Activated CD4-positive, alpha-beta T cell treated with anti-CD3 and anti-CD28 coated beads, Interleukin-2, amount 10 ng/mL, durations not matched to agents 7 days and 5 days (primary cell): ENCODE measurements around the gene DENND1A. TPM values are rescaled to one million over a fixed set of nuclear protein-coding genes. Genes with fewer than 3 reads are reported as not detected.

Source experiments
- CTCF ChIA-PET: fragments of 350-600 bp; sonication (Branson Sonifier 250); formaldehyde crosslinking; loops from one replicate; lab custom pipeline; 2021; ENCODE audit warnings: antibody characterized with exemption; lab: Charles Lee
- POLR2A ChIA-PET: fragments of 350-600 bp; sonication (Branson Sonifier 250); formaldehyde crosslinking; loops from one replicate; lab custom pipeline; 2021; ENCODE audit warnings: antibody characterized with exemption; lab: Charles Lee
- DNase-seq: peaks from one replicate; pipeline ENCODE4 v3.0.0-alpha.2; 2020
- H3K27ac Mint-ChIP-seq: one replicate; pipeline ENCODE4 v1.8.0; 2021; ENCODE audit warnings: mild to moderate bottlenecking, moderate library complexity, mixed read lengths
- H3K27me3 Mint-ChIP-seq: one replicate; pipeline ENCODE4 v1.8.0; 2021; ENCODE audit warnings: mixed read lengths
- H3K36me3 Mint-ChIP-seq: one replicate; pipeline ENCODE4 v1.8.0; 2021; ENCODE audit warnings: low read depth, mixed read lengths
- H3K4me1 Mint-ChIP-seq: one replicate; pipeline ENCODE4 v1.8.0; 2021; ENCODE audit warnings: mixed read lengths
- H3K4me3 Mint-ChIP-seq: one replicate; pipeline ENCODE4 v1.8.0; 2021; ENCODE audit warnings: mild to moderate bottlenecking, moderate library complexity, mixed read lengths
- H3K9me3 Mint-ChIP-seq: one replicate; pipeline ENCODE4 v1.8.0; 2021; ENCODE audit warnings: mixed read lengths
- total RNA-seq, 2 experiments: library from RNA; stranded (reverse); gene quantifications; one replicate each; pipeline ENCODE4 v1.2.3, GENCODE V29; 2021

Gene DENND1A
- total RNA-seq, 2 experiments from 2014 or later: 15.5 to 21.2 TPM

- Mint-ChIP-seq H3K4me1 (no peaks in the 10 kb centered on the region), H3K36me3 (no peaks in the 10 kb centered on the region), H3K9me3 (no peaks in the 10 kb centered on the region), H3K27ac (no peak overlapping the region), H3K27me3 (no peaks in the 10 kb centered on the region), H3K4me3 (no peak overlapping the region)
- DNase-seq: no peak
- ChIA-PET CTCF (no interaction called here), POLR2A (no interaction called here)
These were observed 434.2 kb downstream of the DENND1A start for GRCh38 chr9:123495731-123496130.

DNA sequence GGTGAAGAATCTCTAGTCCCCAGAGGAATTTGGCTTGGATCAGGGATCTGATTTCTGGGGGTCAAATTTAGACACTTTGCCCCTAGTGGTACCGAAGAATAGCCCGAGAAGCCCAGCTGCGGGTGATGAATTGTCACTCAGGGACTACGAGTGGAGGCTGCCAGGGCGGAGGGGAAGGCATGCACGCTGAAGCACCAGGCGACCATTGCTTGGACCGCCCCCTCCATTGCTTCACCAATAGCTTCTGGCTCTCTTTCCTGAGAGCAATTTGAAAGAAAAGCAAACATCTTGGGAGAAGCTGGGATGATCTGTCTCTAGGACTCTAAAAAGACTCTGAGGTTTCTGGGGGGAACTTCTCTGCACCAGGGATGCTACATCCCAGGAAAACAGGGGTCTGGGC is 436.3 kb downstream of the DENND1A start:
- Mint-ChIP-seq H3K27ac (no peak overlapping the region), H3K4me1 (no peaks in the 10 kb centered on the region), H3K36me3 (no peaks in the 10 kb centered on the region), H3K27me3 (no peaks in the 10 kb centered on the region), H3K4me3 (no peak overlapping the region), H3K9me3 (no peaks in the 10 kb centered on the region)
- CTCF ChIA-PET: no interaction called here
- DNase-seq: no peak
- POLR2A ChIA-PET: no interaction called here

- Mint-ChIP-seq H3K36me3 (no peaks in the 10 kb centered on the region), H3K27me3 (no peaks in the 10 kb centered on the region), H3K4me1 (no peaks in the 10 kb centered on the region), H3K4me3 (no peak overlapping the region), H3K27ac (no peak overlapping the region), H3K9me3 (no peaks in the 10 kb centered on the region)
- ChIA-PET CTCF (no interaction called here), POLR2A (no interaction called here)
- DNase-seq: no peak
These were observed 439.2 kb downstream of the DENND1A start for GRCh38 chr9:123490688-123491087.

DNA sequence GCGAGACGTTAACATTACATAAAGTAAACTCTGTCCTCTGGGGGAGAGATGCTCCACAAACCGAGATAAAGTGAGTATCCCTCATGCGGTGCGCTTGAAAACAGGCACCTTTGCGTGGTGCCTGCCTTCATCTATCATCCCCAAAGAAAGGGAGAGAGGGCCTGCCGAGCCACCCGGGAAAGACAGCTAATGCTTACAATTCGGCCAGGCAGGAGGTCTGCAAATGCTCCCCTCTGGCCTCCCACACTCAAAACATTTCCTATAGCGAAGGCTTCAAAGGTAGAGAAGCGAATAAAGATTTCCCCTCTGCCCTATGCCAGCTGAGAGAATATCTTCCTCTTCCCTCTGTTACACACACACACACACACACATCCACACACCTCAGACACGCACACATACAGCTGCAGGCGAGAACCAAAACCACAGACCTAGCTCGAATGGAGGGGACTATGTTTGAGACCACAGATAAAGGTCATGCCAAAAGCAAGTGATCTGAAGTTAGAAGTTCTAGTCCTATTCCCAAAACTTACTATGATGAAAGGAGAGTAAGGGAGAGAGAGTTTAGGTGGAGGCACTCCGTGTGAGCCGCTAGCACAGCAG is 441.1 kb downstream of the DENND1A start:
- Mint-ChIP-seq H3K27me3 (no peaks in the 10 kb centered on the region), H3K4me1 (no peaks in the 10 kb centered on the region), H3K4me3 (no peak overlapping the region), H3K27ac (no peak overlapping the region), H3K9me3 (no peaks in the 10 kb centered on the region), H3K36me3 (no peaks in the 10 kb centered on the region)
- POLR2A ChIA-PET: no interaction called here
- CTCF ChIA-PET: interaction anchor here (0.9 kb wide), 1 partner anchor 40 kb away, joined by 3 read pairs; no protein-coding TSS in a partner anchor
- no peak for DNase-seq

- Mint-ChIP-seq H3K27ac (no peak overlapping the region), H3K4me3 (no peak overlapping the region), H3K27me3 (no peaks in the 10 kb centered on the region), H3K4me1 (no peaks in the 10 kb centered on the region), H3K36me3 (no peaks in the 10 kb centered on the region), H3K9me3 (no peaks in the 10 kb centered on the region)
- ChIA-PET CTCF (interaction anchor here (0.6 kb wide), 1 partner anchor 986 kb away, joined by 4 read pairs; no protein-coding TSS in a partner anchor), POLR2A (no interaction called here)
- no peak for DNase-seq
These were observed 441.9 kb downstream of the DENND1A start for GRCh38 chr9:123487944-123488548.

GRCh38 chr9:123486431-123486830 is 443.5 kb downstream of the DENND1A start:
- Mint-ChIP-seq H3K36me3 (no peaks in the 10 kb centered on the region), H3K27me3 (no peaks in the 10 kb centered on the region)
- POLR2A ChIA-PET: no interaction called here

DNA sequence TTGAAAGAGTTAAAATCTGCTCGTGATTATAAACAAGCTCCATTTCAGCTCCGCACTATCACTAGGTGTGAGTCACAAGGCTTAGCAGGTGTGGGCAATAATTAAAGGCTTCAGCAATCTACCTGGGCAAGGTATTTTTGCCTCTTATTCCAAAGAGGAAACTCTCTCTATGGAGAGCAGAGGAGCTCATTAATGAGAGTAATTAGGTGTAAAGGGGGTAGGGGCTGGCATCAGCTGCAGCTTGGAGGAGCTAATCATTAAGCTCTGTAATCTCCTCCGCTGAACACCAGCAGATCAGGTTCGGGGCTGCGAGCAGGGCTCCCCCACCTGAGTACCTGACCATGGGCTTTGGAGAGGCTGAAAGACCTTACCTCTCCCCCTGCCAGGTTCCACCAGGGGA is 444.7 kb downstream of the DENND1A start:
- H3K4me1 Mint-ChIP-seq: no peaks in the 10 kb centered on the region
- POLR2A ChIA-PET: no interaction called here
- H3K27ac Mint-ChIP-seq: no peak overlapping the region
- H3K36me3 Mint-ChIP-seq: no peaks in the 10 kb centered on the region
- no peak for DNase-seq
- no peaks in the 10 kb centered on the region for H3K9me3 Mint-ChIP-seq
- H3K4me3 Mint-ChIP-seq: no peak overlapping the region
- H3K27me3 Mint-ChIP-seq: no peaks in the 10 kb centered on the region
- CTCF ChIA-PET: no interaction called here

More at GRCh38 chr9:123486431-123486830, 443.5 kb downstream of the DENND1A start:
- Mint-ChIP-seq H3K27ac (no peak overlapping the region), H3K4me3 (no peak overlapping the region), H3K4me1 (no peaks in the 10 kb centered on the region), H3K9me3 (no peaks in the 10 kb centered on the region)
- CTCF ChIA-PET: interaction anchor here (0.6 kb wide), 1 partner anchor 12 kb away, joined by 4 read pairs; no protein-coding TSS in a partner anchor
- DNase-seq: no peak

DNA sequence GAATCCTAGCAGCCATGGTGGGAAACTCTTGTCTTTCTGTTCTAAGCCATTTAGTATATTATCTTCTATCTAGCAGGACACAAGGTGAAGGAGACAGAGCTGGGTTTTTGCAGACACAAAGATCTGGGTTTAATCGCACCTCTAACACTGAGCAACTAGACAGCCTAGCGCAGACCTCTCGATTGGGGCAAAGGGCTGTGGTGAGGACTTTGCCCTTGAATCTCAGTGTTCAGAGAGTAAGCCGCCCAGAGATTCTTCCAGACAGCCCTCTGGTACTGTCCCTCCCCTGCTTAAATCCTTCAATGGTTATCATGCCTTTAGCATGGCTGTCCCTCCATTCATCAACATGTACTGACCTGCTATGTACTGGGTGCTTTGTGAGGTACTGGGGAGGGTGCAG is 445.8 kb downstream of the DENND1A start:
- Mint-ChIP-seq H3K36me3 (no peaks in the 10 kb centered on the region), H3K9me3 (no peaks in the 10 kb centered on the region), H3K27me3 (no peaks in the 10 kb centered on the region), H3K4me3 (no peak overlapping the region), H3K27ac (no peak overlapping the region), H3K4me1 (no peaks in the 10 kb centered on the region)
- ChIA-PET POLR2A (no interaction called here), CTCF (no interaction called here)
- DNase-seq: no peak

- no peaks in the 10 kb centered on the region for H3K4me1 Mint-ChIP-seq
- H3K4me3 Mint-ChIP-seq: no peak overlapping the region
- H3K36me3 Mint-ChIP-seq: no peaks in the 10 kb centered on the region
- H3K9me3 Mint-ChIP-seq: no peaks in the 10 kb centered on the region
- no peak overlapping the region for H3K27ac Mint-ChIP-seq
- POLR2A ChIA-PET: no interaction called here
- H3K27me3 Mint-ChIP-seq: no peaks in the 10 kb centered on the region
- DNase-seq: no peak
- CTCF ChIA-PET: no interaction called here
These were observed 446.6 kb downstream of the DENND1A start for GRCh38 chr9:123483191-123483803.

- ChIA-PET POLR2A (no interaction called here), CTCF (no interaction called here)
- H3K4me1 Mint-ChIP-seq: no peaks in the 10 kb centered on the region
- H3K36me3 Mint-ChIP-seq: no peaks in the 10 kb centered on the region
- H3K27me3 Mint-ChIP-seq: no peaks in the 10 kb centered on the region
- no peak overlapping the region for H3K4me3 Mint-ChIP-seq
- no peak overlapping the region for H3K27ac Mint-ChIP-seq
- no peaks in the 10 kb centered on the region for H3K9me3 Mint-ChIP-seq
- DNase-seq: no peak
These were observed 447.5 kb downstream of the DENND1A start for GRCh38 chr9:123482295-123482968.

DNA sequence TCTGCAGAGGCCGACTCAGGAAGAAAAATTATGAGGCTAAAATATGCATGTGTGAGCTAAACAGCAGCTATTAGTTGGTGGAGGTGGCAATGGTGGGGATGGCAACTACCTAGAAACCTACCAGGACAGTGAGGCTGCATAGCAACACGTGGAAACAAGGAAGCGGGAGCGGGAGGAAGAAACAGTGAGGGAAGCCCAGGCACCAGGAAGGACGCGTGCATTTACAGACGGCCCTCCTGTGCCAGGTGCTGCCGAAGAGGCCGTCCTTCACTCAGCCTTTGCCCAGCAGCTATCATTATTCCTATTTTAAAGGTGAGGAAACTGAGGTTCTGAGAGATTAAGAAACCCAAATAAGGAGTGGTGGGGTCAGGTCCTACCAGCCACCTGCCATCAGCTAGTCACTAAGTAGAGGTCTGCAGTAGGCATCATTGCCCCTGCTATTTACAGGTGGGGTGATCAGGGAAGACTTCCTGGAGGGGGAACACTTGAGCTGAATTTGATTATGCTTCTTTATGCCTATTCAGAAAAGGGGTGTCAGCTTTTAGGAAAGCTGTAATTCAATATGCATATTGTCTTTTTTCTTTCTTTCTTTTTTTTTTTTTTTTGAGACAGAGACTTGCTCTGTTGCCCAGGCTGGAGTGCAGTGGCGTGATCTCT is 448.6 kb downstream of the DENND1A start:
- CTCF ChIA-PET: interaction anchor here (1.4 kb wide), 1 partner anchor 10 kb away, joined by 3 read pairs; no protein-coding TSS in a partner anchor
- no peaks in the 10 kb centered on the region for H3K9me3 Mint-ChIP-seq

DNA sequence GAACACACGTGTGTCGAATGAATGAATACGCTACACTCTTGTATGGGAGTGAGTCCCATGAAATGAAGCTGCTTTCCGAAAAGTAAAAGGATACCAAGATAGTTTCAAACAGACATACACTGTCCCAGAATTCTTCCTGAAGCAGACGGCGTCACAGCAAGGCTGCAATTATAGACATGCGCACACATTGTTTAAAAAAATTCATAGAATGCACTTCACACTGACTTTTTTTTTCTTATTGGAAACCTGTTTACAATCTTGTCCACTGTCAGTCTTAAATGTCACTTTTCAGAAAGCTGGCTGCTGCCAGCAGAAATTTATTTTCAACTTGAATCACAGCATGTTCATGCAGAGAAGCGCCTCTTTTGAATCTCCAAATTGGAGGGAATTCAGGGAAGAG is 449.1 kb downstream of the DENND1A start:
- H3K4me1 Mint-ChIP-seq: no peaks in the 10 kb centered on the region
- no peaks in the 10 kb centered on the region for H3K36me3 Mint-ChIP-seq
- H3K9me3 Mint-ChIP-seq: no peaks in the 10 kb centered on the region
- no peak overlapping the region for H3K4me3 Mint-ChIP-seq
- POLR2A ChIA-PET: no interaction called here
- no peaks in the 10 kb centered on the region for H3K27me3 Mint-ChIP-seq
- no peak overlapping the region for H3K27ac Mint-ChIP-seq
- no peak for DNase-seq
- CTCF ChIA-PET: interaction anchor here (1.4 kb wide), 1 partner anchor 10 kb away, joined by 3 read pairs; no protein-coding TSS in a partner anchor

More for the DNA sequence above, 448.6 kb downstream of the DENND1A start:
- Mint-ChIP-seq H3K27ac (no peak overlapping the region), H3K36me3 (no peaks in the 10 kb centered on the region), H3K4me3 (no peak overlapping the region), H3K27me3 (no peaks in the 10 kb centered on the region), H3K4me1 (no peaks in the 10 kb centered on the region)
- POLR2A ChIA-PET: no interaction called here
- DNase-seq: no peak
